ENCODE results near the gene CLMP.

Gene CLMP, protein sequence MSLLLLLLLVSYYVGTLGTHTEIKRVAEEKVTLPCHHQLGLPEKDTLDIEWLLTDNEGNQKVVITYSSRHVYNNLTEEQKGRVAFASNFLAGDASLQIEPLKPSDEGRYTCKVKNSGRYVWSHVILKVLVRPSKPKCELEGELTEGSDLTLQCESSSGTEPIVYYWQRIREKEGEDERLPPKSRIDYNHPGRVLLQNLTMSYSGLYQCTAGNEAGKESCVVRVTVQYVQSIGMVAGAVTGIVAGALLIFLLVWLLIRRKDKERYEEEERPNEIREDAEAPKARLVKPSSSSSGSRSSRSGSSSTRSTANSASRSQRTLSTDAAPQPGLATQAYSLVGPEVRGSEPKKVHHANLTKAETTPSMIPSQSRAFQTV

DNA sequence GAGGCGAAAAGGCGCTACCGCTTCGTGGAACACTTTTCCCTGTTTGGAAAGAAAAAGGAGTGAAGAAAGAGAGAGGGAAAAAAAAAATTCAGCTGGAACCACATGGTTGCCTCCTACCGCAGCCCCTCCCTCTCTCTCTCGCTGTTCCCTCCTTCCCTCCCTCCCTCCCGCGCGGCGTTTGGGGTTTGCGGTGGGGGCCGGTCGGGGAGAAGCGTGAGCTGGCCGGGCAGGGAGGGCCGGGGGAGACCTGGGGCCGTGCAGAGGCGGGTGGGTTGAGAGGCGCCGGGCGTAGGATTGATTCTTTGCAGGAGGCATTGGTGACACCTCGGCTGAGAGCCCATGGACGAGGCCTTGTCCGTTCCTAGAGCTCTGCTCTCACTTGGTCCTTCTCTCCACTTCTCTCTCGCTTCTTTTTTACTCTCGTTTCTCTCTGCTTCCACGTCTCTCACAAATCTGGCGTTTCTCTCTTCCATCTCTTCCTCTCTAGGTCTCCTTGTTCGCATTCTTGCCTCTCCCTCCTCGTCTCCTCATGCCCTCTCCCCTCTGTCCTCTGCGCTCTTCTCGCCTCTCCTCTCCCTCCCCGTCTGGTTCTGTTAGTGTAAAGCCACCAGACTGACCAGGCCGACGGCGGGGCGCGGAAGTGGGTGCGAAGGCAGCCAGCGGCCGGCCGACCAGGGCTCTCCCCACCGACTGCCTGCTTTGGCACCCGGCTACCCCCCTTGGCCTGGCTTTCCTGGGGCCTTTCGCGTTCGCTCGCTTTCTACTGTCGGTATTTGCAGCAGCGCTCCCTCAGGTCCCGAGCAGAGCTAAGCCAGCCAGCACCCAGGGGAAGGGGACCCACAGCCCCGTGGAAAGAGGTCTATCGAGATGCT is at the start of gene CLMP:
TSS of gene CLMP (minus strand) at position 61 of the 872 bp plus-strand sequence. CDS start 308 bp downstream, outside the sequence.
- DNase-seq: peak; percentile 83

DNA sequence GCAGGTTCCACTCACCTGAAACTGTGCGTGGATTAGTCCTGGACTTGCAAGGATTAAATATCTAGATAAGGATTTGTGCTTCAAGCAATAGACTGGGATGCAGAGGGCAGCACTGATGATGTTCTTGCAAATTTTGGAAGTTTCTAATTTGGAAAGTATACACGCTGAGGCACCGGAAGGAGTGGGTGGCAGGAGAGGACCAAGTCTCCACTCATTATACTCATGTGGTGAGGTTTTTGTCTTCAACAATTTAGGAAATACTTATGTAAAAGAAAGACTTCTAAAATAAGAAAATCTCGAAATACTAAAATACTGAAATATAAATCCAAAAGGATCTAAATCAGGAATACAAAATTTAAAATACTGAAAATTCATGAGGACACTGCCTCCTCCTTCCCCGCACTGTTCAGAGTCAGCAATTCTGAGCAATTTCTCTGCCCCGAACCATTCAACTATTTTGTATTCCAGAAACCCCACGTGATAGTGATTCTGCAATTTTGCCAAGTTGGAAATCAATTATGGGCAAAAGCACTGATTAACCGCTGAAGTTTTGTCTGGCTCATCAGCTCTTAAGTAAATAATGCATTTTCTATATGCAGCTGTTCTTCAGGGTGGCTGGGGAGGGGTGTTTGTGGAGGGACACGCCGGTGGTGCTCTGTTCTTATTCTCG is 47.0 kb upstream of the CLMP start:
- DNase-seq: no peak

DNA sequence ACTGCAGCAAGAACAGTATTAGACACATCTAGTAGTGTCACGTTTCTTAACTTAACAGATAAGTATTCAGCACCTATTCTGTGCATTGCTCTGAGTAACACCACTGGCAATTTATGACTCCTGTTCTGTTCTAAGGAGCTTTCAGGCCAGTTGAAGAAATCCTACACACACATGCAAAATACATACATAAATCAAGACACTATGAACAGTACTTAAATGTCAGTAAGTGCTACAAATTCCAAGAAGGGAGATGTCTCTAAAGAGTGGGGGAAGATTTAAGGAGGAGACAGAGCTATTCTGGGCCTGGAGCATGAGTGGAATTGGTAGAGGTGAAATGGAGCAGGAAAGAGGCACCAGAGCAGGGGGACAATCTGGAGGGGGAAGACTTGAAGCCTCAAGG is 46.2 kb upstream of the CLMP start:
- DNase-seq: peak; percentile 45

DNA sequence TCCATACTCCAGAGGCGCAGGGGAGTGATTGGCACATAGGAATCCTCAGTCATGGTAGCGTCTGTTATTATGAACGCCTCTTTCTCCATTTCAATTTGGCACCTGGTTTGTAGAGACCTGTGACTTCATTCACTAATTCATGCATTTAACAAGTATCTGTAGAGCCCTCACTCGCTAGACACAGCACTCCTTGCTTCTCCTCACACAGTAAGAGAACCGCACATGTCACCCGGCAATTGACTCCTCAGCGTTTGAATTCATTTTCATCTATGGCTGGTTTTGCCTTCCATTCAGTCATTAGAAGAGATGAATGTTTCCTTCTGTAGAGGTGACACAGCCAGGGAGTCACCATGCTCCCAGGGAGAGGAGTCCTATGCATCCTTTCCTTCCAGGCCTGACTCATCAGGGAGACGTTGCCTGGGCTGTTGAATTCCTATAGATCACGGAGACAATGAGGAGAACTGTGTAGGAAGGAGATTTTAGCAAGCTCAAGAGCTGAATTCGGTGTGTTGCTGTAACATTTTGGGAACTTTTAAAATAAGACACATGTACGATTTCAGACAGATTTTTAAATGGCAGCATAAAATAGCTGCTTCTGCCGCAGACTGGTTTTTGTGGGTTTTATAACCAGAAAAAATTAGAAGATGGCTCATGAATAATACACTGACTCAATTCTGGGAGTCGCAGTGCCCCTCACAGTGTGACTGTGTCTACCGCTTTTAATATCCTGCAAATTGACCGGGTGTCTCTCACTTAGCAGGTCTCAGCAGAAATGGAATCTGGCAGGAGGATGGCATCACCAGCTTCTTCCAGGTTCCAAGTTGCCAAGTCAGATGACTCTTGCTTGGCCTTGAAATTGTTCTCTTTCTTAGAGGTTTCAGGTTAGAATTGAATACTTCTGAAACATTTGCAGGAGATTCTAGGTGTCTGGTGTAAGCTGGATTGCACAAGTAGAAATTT is 44.4 kb upstream of the CLMP start:
- DNase-seq: peak; percentile 89

DNA sequence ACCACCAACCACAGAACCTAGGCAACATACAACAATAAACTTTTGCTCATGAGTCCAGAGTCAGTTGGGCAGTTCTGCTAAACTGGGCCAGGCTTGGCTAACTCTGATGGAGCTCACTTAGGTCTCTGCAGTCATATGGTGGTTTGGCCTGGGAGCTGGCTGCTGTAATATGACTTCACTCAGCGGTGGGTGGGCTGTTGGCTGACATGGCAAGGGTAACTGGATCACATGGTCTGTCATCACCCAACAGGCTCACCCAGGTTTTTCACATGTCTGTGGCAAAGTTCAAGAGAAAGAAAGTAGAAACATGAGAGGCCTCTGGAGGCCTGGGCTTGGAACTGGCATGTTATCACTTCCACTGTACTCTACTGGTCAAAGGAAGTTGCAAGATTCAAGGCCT is 43.2 kb upstream of the CLMP start:
- peak; percentile 63 for DNase-seq

DNA sequence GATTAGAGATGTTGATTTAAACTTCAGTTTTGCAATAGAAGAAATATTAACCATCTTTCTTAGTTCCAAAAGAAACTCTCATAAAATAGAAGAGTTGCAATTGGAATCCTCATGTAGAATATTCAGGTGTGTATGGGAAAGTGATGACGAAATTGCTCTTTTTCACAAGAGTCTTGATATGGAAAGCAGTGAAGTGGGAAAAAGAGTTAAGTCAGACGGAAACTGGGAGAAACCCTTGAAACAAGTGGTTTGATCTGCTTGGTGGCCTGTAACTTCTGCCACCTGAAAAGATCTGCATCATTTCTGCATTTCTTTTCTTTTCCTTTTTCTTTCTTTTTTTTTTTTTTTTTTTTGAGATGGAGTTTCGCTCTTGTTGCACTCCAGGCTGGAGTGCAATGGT is 41.8 kb upstream of the CLMP start:
- DNase-seq: no peak

DNA sequence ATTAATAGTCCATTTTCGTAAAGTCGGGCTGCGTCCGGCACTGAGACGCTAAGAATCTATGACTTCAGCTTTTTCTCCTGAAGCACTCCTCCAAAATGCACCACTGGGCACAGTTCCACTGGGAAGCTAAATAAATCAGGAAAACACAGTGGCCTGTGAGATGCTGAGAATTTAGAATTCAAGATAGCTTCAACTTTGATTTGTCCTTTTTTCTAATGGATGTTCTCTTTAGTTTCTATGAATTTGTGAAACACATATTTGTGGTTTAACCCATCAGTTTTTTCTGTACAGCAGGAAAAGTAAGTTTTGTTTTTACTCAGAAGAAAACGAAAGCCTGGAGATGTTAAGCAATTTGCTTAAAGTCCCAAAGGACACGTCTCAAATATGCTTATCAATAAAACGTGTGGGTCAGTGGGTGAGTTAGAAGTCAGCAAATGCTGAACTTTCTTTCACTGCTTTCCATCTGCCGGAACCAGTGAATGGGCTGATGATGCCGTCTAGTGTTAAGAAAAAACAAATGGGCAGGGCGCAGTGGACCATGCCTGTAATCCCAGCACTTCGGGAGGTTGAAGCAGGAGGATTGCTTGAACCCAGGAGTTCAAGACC is 40.7 kb upstream of the CLMP start:
- peak; percentile 63 for DNase-seq

DNA sequence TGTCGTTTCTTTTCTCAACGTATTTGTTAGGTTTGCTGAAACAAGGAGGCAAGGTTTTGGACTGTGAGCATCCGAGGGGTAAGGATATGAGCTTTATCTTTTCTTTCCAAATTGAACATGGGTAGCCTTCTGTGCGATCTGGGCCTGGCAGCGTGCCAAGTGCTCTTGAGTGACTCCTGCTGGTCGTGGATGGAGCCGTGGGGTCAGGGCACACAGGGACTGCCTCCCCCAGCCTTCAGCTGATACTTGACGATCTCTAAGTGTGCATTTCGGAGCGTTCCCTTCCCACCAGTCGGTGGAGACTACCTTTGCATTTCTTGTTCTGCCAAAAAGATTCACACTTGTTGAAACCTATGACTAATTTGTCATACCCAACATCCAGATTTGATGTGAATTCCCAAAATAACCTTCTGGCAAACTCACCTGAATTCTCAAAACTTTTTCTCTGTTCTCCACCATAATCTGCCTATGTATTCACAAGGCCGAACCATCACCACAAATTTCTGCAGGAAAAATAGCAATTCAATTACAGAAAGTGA is 40.1 kb upstream of the CLMP start:
- peak; percentile 20 for DNase-seq

DNA sequence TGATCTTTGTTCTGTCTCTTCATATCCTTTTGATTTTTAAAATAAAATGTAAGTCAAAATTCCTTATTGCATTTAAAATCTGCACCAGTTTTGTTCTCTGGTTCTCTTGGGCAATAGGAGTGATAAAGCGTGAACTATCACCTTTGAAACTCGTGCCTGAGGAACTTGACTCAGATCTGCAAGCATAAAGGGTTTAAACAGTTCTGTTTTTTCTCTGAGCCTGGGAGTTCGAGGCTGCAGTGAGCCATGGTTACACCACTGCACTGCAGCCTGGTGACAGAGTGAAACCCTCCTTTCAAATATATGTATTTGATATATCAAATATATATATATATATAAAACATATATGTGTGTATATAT is 38.9 kb upstream of the CLMP start:
- DNase-seq: no peak

DNA sequence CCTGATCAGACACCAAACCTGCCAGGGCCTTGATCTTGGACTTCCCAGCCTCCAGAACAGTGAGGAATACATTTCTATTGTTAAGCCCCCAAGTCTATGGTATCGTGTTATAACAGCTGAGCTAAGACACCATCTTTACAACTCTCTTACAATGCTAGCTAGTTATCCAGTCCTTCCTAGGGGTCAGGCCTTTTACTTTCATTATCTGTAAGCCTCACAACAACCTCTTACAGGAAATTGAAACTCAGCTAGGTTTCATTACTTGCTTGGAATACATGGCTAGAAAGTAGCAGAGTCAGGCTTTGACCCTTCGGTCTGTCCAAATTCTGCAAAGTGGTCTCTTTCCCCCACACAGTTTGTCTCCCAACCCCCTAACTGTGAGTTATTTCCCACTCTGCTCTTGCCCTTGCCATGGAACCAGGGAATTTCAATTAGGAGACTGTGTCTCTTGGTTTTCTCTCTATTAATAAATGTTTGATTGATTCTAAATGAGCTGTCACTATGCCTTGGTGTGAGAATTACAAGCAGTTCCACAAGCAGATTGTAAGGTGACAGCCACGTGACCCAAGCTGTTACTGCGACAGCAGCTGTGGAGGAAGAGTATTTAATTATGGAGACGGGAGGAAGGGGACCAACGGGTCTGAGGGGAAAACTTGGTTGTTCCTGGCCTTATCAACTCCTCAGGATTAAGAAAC is 38.4 kb upstream of the CLMP start:
- no peak for DNase-seq

DNA sequence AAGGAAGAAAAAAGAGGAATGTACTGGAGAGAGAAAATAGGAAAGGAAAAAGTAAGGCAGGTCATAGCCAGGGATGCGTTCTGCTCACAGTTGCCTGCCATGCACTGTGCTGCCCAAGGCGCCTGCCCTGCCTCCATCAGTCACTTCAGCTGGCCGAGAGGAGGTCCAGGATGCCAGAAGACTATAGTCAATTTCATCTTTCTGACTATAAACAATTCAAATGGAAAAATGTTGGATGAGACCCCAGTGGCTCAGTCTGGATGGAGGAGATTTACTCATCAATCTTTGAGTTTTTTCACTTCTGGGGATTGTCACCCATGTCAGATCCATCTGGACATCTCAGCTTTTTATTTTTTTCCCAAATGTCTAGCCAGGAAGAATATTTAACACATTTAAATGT is 36.7 kb upstream of the CLMP start:
- peak; percentile 62 for DNase-seq

DNA sequence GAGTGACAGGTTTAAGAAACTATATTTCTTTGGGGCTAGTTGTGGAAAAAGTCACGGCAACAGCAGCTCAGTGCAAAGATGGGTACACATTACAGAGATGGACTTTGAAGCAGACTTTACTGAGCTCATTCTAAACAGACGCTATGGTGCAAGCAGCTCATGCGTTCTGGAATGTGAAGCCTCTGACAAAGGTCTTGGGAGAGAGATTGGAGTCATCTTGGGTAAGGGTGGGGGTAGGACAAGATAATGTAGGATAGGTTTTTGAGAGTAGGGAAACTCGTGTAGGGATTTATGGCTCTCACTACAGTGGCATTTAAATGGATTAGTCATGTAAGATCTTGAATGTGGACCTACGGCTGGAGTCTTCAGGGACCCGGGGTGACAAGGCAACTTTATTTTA is 36.2 kb upstream of the CLMP start:
- DNase-seq: peak; percentile 95

DNA sequence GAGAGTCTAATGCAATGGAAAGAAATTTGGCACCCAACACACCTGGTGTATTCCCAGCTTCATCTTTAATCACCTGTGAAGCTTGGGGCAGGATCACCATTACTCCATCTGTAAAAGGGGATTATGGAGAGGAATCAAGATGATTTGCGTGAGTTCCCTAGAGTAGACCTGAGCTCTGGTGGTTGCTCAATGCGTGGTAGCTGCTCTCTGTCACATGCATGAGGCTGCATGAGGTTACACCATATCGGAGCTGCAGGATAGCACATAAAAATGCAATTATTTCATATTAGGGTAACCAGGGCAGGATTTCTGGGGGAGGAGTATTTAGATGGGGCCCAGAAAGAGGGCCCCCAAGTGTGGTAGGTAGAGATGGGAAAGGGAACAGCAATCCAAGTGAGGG is 35.3 kb upstream of the CLMP start:
- DNase-seq: no peak

DNA sequence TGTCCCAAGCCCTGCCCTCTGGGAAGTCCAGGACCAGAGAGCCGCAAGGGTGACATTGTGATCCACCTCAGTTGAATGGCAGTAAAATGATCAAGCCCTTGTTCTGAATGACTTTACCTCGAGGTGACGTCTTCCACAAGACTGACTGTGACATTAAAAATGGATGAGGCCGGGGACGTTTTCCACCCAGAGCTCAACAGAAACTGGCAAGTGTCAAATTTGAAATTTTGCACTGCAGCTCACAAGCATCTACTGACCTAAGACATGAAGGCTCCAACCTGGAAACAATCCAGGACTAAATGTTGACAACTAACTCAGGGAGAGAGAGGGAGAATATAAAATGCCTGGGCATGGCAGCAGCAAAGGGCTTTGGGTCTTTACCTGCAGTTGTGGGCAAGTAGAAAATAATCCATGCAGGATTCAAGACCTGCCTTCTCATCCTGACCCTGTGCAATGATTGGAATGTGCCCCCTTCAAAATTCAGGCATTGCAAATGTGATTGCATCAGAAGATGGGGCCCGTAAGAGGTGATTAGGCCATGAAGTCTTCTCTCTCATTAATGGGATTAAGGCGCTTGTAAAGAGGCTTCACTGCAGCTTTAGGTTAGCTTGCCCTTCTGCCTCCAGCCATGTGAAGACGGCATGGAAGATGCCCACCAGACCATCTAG is 33.6 kb upstream of the CLMP start:
- peak; percentile 43 for DNase-seq

DNA sequence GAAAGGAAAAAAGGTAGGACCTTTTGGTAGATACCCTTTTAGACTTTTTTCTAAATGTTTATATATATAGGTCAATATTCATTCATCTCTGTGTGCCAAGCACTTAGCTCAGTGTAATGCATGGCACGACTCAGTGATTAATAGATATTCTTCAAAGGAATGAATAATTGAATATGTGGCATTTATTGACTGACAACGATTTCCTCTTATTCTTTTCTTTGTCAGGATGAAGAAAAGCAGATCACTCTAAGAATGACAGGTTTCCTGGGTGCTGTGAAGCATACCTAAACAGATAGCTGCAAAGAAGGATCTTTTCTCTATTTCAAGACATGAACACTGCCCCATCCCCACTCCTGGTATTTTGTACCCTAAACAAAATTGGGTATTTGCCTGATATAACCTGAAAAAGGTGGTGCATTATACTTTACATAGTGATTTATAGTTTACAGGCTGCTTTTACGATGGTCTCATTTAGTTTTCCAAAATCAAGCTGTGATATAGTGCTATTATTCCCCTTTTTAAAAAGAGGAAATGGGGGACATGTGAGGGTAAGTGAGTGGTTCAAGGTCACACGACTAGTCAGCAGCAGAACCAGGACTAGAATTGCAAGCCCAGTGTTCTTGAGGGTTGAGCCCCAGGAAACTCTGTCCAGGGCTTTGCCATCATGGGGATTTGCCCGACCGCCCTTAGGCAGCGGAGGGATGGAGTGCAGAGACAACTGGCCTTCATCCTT is 32.9 kb upstream of the CLMP start:
- DNase-seq: no peak

DNA sequence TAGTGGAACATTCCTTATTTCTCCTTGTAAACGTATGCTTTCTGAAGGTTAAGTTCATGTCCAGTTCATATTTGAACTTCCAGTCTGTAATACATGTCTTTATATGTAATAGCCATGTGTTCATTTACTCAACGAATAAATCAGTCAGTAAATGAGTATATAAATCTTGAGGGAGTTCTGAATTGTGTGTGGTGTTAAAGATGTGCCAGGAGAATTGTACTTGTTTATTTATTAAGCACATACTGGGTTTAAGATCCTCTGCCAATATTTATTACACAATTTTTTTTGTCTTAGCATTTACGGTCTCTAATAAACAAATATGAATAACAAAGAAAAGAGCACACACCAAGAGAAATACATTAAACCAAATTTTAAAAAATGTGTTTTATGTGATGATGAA is 26.5 kb upstream of the CLMP start:
- DNase-seq: no peak

DNA sequence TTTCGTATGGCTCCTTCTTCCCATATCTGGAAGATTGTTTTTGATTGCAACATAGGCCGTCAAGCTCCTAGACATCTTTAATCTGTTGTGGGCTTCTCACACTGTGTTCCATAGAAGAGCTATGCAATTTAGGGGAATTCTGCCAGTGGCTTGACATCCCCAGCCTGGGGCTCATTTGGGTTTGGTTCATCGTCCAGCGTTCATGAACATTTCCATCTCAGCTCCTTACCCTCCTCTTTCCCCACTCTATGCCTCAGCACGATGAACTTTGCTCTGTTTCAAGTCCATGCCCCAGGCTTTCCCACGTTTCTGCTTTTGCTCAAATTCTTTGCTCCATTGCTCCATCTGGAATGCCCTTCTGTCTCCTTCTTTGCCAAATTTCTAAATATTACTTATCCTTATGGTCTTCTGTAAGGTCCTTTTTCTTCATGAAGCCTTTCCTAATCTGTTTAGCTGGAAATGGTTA is 26.1 kb upstream of the CLMP start:
- no peak for DNase-seq

DNA sequence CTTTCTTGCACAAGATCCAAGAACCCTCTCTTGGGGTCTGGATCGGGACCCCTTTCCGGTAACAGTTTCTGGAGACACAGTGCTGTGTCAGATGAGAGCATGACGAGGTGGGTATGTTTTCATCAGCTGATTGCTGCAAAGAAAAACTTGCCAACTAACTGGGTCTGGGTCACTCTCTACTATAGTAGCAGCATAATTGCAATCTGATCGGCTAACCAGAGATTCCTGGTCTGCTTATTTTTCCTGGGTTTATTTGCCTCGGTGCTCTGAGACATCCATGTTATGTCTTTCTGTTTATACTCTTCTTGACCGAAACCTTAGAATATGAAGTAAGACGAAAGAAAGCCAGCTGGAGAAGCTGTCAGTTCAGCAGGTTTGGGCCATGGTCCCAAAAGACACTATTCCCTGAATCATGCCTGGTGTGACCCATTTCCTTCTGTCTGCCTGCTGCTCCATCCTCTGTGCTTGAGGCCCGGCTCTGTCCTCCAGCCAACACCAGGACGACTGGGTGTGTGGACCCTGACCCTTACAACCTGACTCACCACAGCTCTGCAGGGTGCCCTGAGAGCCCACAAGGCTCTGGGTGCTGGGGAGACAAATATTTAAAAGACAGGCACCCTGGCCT is 24.1 kb upstream of the CLMP start:
- no peak for DNase-seq

DNA sequence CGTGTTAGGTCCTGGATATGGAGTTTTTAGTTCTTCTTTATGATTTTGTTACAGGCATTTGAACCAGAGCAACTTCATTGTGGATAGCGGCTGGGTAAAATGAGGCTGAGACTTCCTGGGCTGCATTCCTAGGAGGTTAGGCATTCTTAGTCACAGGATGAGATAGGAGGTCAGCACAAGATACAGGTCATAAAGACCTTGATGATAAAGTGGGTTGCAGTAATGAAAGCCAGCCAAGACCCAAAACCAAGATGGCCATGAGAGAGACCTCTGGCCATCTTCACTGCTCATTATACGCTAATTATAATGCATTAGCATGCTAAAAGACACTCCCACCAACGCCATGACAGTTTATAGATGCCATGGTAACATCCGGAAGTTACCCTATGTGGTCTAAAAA is 23.4 kb upstream of the CLMP start:
- peak; percentile 44 for DNase-seq

Data from fibroblast of skin of right biceps (primary cell).